Measurements from ENCODE around the gene ZNF579.
"Not testable (repeated sequence)": the region's sequence is repeated elsewhere in the genome, so short reads cannot be mapped to it uniquely, and the experiment has no call there.

The ZNF579 gene

DNA sequence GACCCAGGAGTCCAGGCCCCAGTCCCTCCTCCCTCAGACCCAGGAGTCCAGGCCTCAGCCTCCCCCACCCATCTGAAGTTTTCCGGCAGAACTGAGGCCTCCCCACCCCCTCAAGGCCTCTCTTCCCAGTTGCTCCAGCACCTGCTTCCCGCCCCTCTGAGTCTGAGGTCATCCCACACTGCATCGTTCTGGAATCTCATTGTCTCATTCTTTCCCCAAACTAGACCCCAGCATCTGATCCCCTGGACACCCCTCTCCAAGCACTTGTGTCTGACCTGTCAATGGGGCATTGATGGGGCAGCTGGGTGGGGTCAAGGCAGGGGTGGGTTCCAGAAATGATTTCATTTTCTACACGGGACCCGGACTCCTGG lies 42.9 kb downstream of the ZNF579 start:
- no peak for DNase-seq

DNA sequence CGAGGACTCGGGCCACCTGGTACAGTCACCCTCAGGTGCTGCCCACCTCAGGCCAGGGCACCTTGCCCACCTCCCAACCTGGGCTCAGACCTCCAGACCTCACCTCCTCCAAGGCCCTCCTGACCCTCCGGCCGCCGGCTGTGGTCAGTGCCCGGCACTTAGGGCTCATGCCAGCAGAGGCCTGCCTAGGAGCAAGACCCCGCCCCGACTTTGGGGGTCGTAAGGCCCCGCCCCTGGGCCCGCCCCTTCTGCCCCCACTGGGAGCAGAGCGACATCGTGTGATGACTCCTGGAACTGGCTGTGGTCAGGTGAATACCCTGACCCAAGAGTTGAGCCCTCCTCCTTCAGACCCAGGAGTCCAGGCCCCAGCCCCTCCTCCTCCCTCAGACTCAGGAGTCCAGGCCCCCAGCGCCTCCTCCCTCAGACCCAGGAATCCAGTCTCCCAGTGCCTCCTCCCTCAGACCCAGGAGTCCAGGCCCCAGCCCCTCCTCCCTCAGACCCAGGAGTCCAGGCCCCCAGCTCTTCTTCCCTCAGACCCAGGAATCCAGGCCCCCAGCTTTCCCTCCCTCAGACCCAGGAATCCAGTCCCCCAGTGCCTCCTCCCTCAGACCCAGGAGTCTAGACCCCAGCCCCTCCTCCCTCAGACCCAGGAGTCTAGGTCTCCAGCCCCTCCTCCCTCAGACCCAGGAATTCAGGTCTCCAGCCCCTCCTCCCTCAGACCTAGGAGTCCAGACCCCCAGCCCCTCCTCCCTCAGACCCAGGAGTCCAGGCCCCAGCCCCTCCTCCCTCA lies 43.5 kb downstream of the ZNF579 start, which contains the start of gene SBK2:
Gene SBK2, minus strand, starts transcription at position 183 of the 790 bp plus-strand sequence. CDS start 839 bp downstream, outside the sequence.
- no peak for DNase-seq

DNA sequence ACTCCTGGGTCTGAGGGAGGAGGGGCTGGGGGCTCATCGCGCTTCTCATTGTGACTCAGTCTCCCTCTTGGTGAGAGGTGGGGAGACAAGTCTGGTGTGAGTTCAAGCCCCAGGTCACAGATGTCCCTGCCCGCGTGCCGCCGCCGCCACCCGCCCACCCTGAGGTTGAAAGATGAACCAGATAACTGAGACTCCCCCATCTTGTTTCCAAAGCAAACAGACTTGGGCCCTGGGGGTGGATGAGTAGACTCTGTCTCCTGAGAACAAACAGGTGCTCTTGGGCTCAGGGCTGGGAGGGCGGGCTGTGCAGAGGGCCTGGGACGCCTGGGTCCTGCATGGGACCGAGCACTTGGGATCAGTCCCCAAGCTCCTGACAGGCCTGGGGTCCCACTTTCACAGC lies 44.3 kb downstream of the ZNF579 start:
- DNase-seq: no peak

DNA sequence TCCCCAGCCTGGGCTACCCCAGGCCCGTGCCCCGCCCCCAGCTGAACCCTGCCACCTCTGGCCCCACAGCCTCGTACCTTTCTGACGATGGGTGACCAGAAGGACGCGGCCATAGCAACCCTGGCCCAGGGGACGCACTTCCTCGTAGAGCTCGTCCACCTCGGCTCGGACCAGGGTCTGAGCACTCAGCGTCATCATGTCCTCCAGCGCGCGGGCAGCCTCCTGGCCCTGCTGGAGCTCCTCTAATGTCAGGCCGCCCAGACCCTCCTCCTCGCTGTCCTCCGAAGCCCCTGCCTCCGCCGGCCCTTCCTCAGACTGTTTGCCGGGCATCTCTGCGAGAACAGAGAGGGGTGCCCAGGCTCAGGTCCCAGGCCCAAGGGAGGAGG lies 44.7 kb downstream of the ZNF579 start:
- no peak for DNase-seq

DNA sequence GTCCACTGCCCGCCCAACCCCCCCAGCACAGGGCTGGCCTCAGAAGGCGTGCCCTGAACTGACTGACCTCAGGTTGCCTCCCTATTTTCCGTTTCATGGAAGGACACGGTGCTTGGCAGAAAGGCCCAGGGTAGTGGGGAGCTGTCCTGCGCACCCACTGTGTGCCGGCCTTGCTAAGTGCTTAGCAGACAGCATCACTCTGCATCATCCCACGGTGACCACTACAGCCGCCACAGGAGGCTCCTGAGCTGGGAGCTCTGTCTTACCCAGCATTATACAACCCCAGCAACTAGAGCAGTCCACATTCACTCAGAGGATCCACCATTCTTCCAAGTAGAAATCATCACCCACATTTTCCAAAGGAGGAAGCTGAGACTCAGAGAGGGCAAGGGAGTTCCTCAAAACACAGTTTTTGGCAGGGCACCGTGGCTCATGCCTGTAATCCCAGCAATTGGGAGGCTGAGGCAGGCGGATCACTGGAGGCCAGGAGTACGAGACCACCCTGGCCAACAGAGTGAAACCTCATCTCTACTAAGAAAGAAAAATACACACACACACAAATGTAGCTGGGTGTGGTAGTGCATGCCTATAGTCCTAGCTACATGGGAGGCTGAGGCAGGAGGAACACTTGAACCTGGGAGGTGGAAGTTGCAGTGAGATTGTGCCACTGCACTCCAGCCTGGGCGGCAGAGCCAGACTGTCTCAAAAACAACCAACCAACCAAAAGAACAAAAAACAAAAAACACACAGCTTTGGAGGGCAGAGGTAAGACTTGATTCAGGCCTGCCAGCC lies 45.3 kb downstream of the ZNF579 start:
- DNase-seq: no peak

DNA sequence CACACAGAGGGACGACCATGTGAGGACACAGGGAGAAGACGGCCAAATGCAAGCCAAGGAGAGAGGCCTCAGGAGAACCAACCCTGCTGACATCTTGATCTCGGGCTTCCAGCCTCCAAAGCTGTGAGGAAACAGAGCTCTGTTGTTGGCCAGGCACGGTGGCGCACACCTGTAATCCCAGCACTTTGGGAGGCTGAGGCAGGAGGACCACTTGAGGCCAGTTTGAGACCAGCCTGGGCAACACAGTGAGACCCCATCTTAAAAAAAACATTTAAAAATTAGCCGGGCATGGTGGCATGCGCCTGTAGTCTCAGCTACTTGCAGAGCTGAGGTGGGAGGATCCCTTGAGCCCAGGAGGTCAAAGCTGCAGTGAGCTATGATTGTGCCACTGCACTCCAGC lies 46.4 kb downstream of the ZNF579 start:
- not testable (repeated sequence) for DNase-seq

DNA sequence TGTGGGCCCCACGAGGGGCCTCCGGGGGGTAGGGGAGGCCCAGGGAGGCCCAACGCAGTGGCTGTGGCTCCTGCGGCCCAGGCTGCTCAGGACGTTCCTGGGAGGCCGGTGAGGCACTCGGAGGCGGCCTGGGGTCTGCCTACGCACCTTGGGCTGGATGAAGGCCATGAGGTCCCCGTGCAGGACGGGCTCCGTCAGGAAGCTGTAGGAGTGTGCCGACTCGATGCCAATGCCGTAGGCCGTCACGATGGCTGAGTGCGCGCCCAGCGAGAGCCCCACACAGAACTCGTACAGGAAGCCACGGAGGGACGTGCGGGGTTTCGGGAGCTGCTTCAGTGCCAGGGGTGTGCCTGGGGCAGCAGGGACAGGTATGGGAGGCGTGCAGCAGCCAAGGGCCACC lies 49.7 kb downstream of the ZNF579 start:
- no peak for DNase-seq

DNA sequence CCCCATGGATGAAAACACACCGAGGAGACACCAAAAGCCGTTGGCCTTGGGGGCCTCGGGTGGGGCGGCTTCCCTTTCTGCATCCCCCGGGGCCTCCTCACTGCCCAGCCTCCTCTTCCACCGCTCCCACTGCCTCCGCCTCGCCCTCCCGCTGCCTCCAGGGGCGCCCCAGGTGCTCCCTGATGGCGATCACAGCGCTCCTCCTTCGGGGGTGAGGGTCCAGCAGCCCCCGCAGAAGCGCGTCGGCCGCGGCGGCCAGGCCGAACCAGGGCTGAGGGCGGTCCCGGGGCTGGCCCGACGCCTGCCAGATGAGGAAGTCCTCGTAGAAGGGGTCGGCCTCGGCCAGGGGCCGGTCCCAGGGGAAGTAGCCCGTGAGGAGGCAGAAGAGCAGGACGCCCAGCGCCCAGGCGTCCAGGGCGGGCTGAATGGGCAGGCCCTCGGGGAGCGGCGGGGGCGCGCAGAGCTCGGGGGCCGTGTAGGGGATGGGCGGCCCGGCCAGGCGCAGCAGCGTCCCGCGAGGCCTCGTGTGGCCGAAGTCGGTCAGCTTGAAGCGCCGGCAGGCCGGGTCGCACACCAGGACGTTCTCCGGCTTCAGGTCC lies 50.9 kb downstream of the ZNF579 start:
- DNase-seq: no peak

DNA sequence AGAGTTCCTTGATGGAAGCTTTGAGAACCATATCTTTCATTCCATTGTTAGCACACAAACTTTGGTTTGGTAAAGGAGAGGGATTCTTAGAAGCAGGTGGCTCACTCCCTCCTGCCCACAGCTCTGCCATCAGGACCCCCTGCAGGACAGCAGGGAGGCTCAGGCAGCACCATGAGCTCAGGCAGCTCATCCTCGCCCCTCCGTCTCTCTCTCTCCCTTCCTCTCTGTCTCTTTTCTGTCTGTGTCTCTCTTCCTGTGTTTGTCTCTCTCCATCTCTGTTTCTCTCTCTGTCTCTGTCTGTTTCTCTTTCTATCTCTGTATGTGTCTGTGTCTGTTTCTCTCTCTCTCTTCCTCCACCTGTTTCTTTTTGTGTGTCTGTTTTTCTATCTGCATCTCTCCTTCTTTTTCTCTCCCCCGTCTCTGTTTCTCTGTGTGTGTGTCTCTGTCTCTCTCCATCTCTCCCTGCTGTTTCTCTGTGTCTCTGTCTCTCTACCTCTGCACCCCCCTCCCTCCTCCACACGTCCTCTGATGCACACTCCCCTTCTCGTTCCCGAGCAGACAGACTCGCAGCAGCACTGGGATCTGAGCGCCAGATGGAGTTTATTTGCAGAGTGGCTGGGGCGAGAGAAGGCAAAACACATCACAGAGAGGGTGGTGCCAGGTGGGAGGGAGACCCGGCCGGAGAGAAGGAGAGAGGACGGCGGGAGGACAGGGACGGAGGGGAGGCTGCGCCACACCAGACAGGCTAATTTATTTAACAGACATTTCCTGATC lies 52.4 kb downstream of the ZNF579 start:
- DNase-seq: no peak

DNA sequence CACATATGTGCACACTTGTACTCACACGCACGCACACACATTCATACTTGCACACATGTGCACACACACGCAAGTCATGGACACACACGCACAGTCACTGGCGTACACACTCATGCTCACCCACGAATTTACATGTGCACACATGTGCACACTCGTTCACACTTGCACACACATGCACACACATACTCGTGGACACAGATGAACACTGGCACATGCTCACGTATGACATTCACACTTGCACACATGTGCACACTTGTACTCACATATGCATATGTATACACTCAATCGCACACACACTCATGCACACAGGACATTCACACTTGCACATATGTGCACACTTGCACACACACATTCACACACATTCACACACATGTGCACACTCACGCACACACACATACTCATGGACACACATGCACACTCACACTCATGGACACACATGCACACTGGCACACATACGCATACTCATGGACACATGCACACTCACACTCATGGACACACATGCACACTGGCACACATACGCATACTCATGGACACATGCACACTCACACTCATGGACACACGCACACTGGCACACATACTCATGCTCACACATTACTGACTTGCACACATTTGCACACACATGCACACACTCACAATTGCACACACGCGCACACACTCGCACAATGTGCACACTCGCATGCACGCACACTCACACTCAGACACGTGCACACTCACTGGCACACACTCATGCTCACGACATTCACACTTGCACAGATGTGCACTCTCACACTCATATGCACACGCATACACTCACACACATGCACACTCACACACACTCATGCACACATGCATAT lies 53.2 kb downstream of the ZNF579 start:
- DNase-seq: no peak
